Measurements from ENCODE around the gene MRPL12.

The MRPL12 gene

GRCh38 chr17:81706757-81707624 is 3.8 kb downstream of the MRPL12 start:
- peak; percentile 17 for TF ChIP-seq CTCF (IDR thresholded peaks at IDR 0.05; ENCODE audit: low read depth, low read length, missing control alignments)
- DNase-seq (ENCODE audit: low read depth) = no peak
- H3K4me3 ChIP-seq (ENCODE audit: low read depth, low read length) = no peak overlapping the region

GRCh38 chr17:81707725-81708646 is 4.8 kb downstream of the MRPL12 start:
- no peak for TF ChIP-seq CTCF (IDR thresholded peaks at IDR 0.05; ENCODE audit: low read depth, low read length, missing control alignments)
- no peak overlapping the region for H3K4me3 ChIP-seq (ENCODE audit: low read depth, low read length)
- DNase-seq (ENCODE audit: low read depth) = no peak

GRCh38 chr17:81708739-81709185 is 5.6 kb downstream of the MRPL12 start:
- no peak for TF ChIP-seq CTCF (IDR thresholded peaks at IDR 0.05; ENCODE audit: low read depth, low read length, missing control alignments)
- H3K4me3 ChIP-seq (ENCODE audit: low read depth, low read length) = no peak overlapping the region
- DNase-seq (ENCODE audit: low read depth) = no peak

- peak overlapping the region; percentile 47 for H3K4me3 ChIP-seq (ENCODE audit: low read depth, low read length)
- TF ChIP-seq CTCF (IDR thresholded peaks at IDR 0.05; ENCODE audit: low read depth, low read length, missing control alignments) = no peak
- DNase-seq (ENCODE audit: low read depth) = no peak
Observed at GRCh38 chr17:81710514-81711308, 7.5 kb downstream of the MRPL12 start.

- no peak for TF ChIP-seq CTCF (IDR thresholded peaks at IDR 0.05; ENCODE audit: low read depth, low read length, missing control alignments)
- DNase-seq (ENCODE audit: low read depth) = peak; percentile 49
- H3K4me3 ChIP-seq (ENCODE audit: low read depth, low read length) = peak within 1 kb of the TSS; percentile 80
Observed at GRCh38 chr17:81711814-81712467, 8.8 kb downstream of the MRPL12 start, which contains the start of gene SLC25A10. Gene SLC25A10 (plus strand): TSS chr17:81712284. CDS start chr17:81712427, 143 bp downstream.

Data from GM12864 (cell line).